DND-41 (cell line): Measurements from ENCODE around the gene GSX1.

ENCODE experiments used
- ATAC-seq: fragments of 200-7000 bp; cut with Tn5 transposase; 3 replicates; pipeline ENCODE4 v1.9.1; 2021; ENCODE audit warnings: low read depth; ENCODE audit not compliant: insufficient read depth
- DNase-seq: peaks from one replicate; pipeline ENCODE4 v3.0.0-alpha.2; 2020
- H2AFZ ChIP-seq: 2 replicates; pipeline ENCODE4 v1.6.0; 2012; ENCODE audit warnings: low read depth, low read length
- H3K27ac ChIP-seq: 2 replicates; pipeline ENCODE4 v1.5.1; 2012; ENCODE audit warnings: low read length, inconsistent platforms
- H3K27me3 ChIP-seq: fragments of 200-600 bp; sonication (generic); 2 replicates; pipeline ENCODE4 v1.6.0; 2012; ENCODE audit warnings: low read length, mild to moderate bottlenecking, inconsistent platforms; ENCODE audit not compliant: insufficient read depth, poor library complexity
- H3K36me3 ChIP-seq: 2 replicates; pipeline ENCODE4 v1.5.1; 2012; ENCODE audit warnings: low read length, inconsistent platforms; ENCODE audit not compliant: insufficient read depth
- H3K4me1 ChIP-seq: 2 replicates; pipeline ENCODE4 v1.5.1; 2012; ENCODE audit warnings: mild to moderate bottlenecking, low read length; ENCODE audit not compliant: insufficient read depth
- H3K4me2 ChIP-seq: 2 replicates; pipeline ENCODE4 v1.6.0; 2012; ENCODE audit warnings: mild to moderate bottlenecking, moderate library complexity, low read length, inconsistent platforms; ENCODE audit not compliant: insufficient read depth
- H3K4me3 ChIP-seq, 2 experiments: fragments of 200-600 bp in 1 of 2; shearing (Covaris generic) in 1 of 2; 2 replicates each; pipeline ENCODE4 v1.5.1; 2012 to 2016; ENCODE audit warnings: inconsistent platforms in 2 of 2, low read length in 2 of 2, mild to moderate bottlenecking in 2 of 2, low read depth in 1 of 2, moderate library complexity in 1 of 2
- H3K79me2 ChIP-seq: 2 replicates; pipeline ENCODE4 v1.6.0; 2012; ENCODE audit warnings: low read length, inconsistent platforms; ENCODE audit not compliant: insufficient read depth
- H3K9ac ChIP-seq: 2 replicates; pipeline ENCODE4 v1.6.0; 2012; ENCODE audit warnings: low read depth, mild to moderate bottlenecking, inconsistent platforms, low read length, moderate library complexity
- H3K9me3 ChIP-seq: 2 replicates; pipeline ENCODE4 v1.5.1; 2012; ENCODE audit warnings: low read length, moderate library complexity, mild to moderate bottlenecking, inconsistent platforms; ENCODE audit not compliant: insufficient read depth, severe bottlenecking
- H4K20me1 ChIP-seq: 2 replicates; pipeline ENCODE4 v1.6.0; 2012; ENCODE audit warnings: low read length; ENCODE audit not compliant: insufficient read depth
- EZH2 ChIP-seq: IDR thresholded peaks from 3 replicates; pipeline ENCODE4 v1.6.1; 2012; ENCODE audit warnings: borderline replicate concordance, low read depth, mild to moderate bottlenecking, moderate library complexity, low read length, inconsistent platforms; ENCODE audit not compliant: severe bottlenecking
- TF ChIP-seq, protein P1 (sequence below): IDR thresholded peaks from 2 replicates; pipeline ENCODE4 v1.5.1; 2012; ENCODE audit warnings: borderline replicate concordance, low read length, moderate library complexity, mild to moderate bottlenecking; ENCODE audit not compliant: poor library complexity, severe bottlenecking; ENCODE audit errors: extremely low read depth

GSX1 gene

DNA sequence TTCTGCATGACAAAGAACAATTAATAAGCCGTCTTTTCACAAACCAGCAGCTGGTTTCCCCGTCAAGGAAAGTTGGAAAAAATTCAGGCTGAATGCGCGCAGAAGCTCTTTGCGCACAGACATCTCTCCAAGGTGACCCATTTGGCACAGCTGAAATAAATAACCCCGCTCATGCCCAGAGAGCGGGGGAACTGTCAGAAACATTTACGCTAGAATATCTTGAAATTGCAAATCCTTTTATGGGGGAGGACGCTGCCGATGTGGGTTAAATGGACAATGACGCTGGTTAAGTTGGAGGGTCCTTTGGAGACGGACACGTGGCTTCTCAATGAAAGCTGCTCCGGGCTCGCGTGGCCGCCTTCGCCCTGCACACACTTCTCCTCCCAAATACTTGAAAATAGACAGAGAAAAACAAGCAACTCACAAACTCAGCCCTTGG lies 30.6 kb downstream of the GSX1 start:
- no peak overlapping the region for H3K9ac ChIP-seq
- no peaks in the 10 kb centered on the region for H3K9me3 ChIP-seq
- DNase-seq (no peak), ATAC-seq (no peak)
- H3K4me1 ChIP-seq = peaks cover 17% of the 10 kb centered on the region
- H3K4me3 ChIP-seq = no peak overlapping the region
- H2AFZ ChIP-seq = no peak overlapping the region
- no peaks in the 10 kb centered on the region for H4K20me1 ChIP-seq
- H3K36me3 ChIP-seq = no peaks in the 10 kb centered on the region
- no peaks in the 10 kb centered on the region for H3K79me2 ChIP-seq
- peaks cover 6% of the 10 kb centered on the region for H3K27me3 ChIP-seq
- H3K4me2 ChIP-seq = no peak overlapping the region
- no peak overlapping the region for H3K27ac ChIP-seq
- no peak for TF ChIP-seq EZH2
- TF ChIP-seq, protein P1, sequence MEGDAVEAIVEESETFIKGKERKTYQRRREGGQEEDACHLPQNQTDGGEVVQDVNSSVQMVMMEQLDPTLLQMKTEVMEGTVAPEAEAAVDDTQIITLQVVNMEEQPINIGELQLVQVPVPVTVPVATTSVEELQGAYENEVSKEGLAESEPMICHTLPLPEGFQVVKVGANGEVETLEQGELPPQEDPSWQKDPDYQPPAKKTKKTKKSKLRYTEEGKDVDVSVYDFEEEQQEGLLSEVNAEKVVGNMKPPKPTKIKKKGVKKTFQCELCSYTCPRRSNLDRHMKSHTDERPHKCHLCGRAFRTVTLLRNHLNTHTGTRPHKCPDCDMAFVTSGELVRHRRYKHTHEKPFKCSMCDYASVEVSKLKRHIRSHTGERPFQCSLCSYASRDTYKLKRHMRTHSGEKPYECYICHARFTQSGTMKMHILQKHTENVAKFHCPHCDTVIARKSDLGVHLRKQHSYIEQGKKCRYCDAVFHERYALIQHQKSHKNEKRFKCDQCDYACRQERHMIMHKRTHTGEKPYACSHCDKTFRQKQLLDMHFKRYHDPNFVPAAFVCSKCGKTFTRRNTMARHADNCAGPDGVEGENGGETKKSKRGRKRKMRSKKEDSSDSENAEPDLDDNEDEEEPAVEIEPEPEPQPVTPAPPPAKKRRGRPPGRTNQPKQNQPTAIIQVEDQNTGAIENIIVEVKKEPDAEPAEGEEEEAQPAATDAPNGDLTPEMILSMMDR = no peak

DNA sequence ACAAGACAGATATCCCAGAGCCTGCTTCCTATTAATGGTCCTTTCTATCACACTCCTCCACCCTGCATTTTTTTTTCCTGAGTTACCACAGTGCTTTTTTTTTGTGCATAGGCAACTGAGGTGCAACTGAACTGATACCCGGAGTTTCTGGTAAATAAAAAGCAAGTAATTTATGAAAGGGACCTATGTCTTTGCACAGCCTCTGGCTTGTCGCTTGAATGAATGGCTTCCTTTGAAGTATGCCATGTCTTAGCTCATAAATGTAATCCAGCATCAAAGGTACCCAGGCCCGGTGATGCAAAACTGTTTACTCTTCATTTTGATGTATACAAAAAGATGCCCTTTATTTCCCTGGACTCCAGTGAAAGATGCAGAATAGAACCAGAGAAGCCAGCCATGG lies 31.8 kb downstream of the GSX1 start:
- Histone ChIP-seq H3K79me2 (no peaks in the 10 kb centered on the region), H3K27me3 (peaks cover 6% of the 10 kb centered on the region), H3K9ac (no peak overlapping the region), H3K27ac (no peak overlapping the region), H3K4me1 (peaks cover 17% of the 10 kb centered on the region), H3K4me2 (no peak overlapping the region), H3K36me3 (no peaks in the 10 kb centered on the region), H3K9me3 (no peaks in the 10 kb centered on the region), H2AFZ (no peak overlapping the region), H3K4me3 (no peak overlapping the region), H4K20me1 (no peaks in the 10 kb centered on the region)
- TF ChIP-seq EZH2 = no peak
- TF ChIP-seq, protein P1 = no peak
- DNase-seq = no peak
- no peak for ATAC-seq

DNA sequence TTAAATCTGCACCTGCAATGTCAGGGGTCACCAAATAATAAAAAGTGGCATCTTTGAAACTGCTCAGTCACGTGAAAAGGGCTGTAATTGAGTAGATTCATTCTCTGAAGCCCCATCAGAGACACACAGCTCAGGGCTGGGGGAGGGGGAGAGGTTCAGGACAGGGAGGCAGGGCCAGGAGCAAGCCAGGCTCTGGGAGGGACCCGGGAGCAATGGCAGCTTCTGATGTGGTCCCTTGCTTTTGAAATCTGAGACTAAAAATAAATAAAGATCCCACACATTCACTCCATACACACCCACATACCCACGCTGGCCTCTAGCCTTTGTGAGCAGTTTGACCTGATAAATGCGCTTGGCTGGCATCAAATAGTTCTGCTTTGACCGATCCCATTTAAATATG lies 32.8 kb downstream of the GSX1 start:
- Histone ChIP-seq H3K27me3 (peaks cover 6% of the 10 kb centered on the region), H3K9me3 (no peaks in the 10 kb centered on the region), H3K27ac (no peak overlapping the region), H3K4me1 (peaks cover 18% of the 10 kb centered on the region), H3K36me3 (no peaks in the 10 kb centered on the region), H2AFZ (no peak overlapping the region), H3K79me2 (no peaks in the 10 kb centered on the region), H4K20me1 (no peaks in the 10 kb centered on the region), H3K9ac (no peak overlapping the region), H3K4me2 (no peak overlapping the region), H3K4me3 (no peak overlapping the region)
- ATAC-seq (no peak), DNase-seq (no peak)
- TF ChIP-seq, protein P1 = no peak
- no peak for TF ChIP-seq EZH2
